Measurements from ENCODE around the gene SFXN3. TPM values are rescaled to one million over a fixed set of nuclear protein-coding genes. Genes with fewer than 3 reads are reported as not detected.

SFXN3 gene
- total RNA-seq, 1 experiment from 2014 or later: 27.5 TPM

DNA sequence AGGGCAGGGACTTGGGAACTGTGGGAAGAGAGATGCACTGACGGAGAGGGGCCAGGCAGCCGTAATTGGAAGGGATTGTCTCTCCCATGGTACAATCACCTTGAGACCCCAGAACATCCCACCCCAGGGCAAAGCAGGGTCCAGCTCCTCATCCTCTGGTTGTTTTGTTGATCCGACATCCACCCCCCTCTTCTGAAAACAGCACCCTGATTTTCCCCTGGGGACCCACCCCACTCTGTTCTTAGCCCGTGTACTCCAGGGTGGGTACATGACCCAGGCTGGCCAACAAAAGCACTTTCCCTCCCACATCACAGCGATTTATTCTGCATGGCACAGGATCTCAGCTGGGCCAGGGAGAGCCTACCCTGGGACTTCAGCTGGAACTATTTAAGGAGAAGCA lies 14.2 kb upstream of the SFXN3 start:
- BruUV-seq (replicated peaks): no TSS peak
- Mint-ChIP-seq H3K27me3 (ENCODE audit: unreplicated experiment) (peaks cover 58% of the 10 kb centered on the region), H3K4me1 (ENCODE audit: low read depth, unreplicated experiment) (peaks cover 10% of the 10 kb centered on the region), H3K27ac (ENCODE audit: unreplicated experiment) (no peak overlapping the region), H3K4me3 (ENCODE audit: low read depth, unreplicated experiment) (no peak overlapping the region), H3K36me3 (ENCODE audit: insufficient read depth, unreplicated experiment) (no peaks in the 10 kb centered on the region), H3K9me3 (ENCODE audit: low read depth, unreplicated experiment) (no peaks in the 10 kb centered on the region)
- intact Hi-C loops (cut with micrococcal nuclease; ENCODE audit: unreplicated experiment): no loop called here
- CTCF ChIA-PET: no interaction called here
- TF ChIP-seq, protein P1, sequence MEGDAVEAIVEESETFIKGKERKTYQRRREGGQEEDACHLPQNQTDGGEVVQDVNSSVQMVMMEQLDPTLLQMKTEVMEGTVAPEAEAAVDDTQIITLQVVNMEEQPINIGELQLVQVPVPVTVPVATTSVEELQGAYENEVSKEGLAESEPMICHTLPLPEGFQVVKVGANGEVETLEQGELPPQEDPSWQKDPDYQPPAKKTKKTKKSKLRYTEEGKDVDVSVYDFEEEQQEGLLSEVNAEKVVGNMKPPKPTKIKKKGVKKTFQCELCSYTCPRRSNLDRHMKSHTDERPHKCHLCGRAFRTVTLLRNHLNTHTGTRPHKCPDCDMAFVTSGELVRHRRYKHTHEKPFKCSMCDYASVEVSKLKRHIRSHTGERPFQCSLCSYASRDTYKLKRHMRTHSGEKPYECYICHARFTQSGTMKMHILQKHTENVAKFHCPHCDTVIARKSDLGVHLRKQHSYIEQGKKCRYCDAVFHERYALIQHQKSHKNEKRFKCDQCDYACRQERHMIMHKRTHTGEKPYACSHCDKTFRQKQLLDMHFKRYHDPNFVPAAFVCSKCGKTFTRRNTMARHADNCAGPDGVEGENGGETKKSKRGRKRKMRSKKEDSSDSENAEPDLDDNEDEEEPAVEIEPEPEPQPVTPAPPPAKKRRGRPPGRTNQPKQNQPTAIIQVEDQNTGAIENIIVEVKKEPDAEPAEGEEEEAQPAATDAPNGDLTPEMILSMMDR (IDR thresholded peaks at IDR 0.05; ENCODE audit: unreplicated experiment): no peak
- DNase-seq: no peak

DNA sequence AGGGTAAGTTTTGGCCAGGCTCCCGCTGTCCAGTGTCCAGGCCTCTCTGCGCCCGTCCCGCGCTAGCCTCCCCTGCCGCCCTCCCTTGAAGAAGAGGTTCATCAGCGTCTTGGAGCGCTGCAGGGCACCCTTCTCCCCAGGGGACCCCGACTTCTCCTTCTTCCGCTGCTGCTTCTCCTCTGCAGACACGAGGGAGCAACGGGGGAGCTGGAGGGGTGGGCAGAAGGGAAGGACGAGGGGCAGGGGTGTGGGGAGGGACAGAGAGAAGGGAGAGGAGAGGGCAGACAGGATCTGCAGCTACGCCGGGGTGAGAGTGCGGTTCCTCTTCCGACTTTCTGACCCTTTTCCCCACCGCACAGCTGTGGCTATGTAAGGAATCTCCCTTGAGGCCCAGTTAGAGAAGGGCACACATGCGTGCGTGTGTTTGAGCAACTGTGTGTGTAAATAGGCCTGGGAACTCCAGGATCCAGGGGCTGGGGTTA lies 12.9 kb upstream of the SFXN3 start:
- H3K27ac Mint-ChIP-seq (ENCODE audit: unreplicated experiment): no peak overlapping the region
- TF ChIP-seq, protein P1 (IDR thresholded peaks at IDR 0.05; ENCODE audit: unreplicated experiment): no peak
- intact Hi-C loops (cut with micrococcal nuclease; ENCODE audit: unreplicated experiment): no loop called here
- BruUV-seq (replicated peaks): no TSS peak
- no peaks in the 10 kb centered on the region for H3K36me3 Mint-ChIP-seq (ENCODE audit: insufficient read depth, unreplicated experiment)
- H3K27me3 Mint-ChIP-seq (ENCODE audit: unreplicated experiment): peaks cover 58% of the 10 kb centered on the region
- H3K4me1 Mint-ChIP-seq (ENCODE audit: low read depth, unreplicated experiment): peaks cover 5% of the 10 kb centered on the region
- CTCF ChIA-PET: interaction anchor here (1.2 to 1.4 kb wide), 2 partner anchors 13 to 21 kb away, joined by 3 to 8 read pairs; partner anchors contain the start of genes PDZD7 and SFXN3
- DNase-seq: no peak
- H3K4me3 Mint-ChIP-seq (ENCODE audit: low read depth, unreplicated experiment): no peak overlapping the region
- no peaks in the 10 kb centered on the region for H3K9me3 Mint-ChIP-seq (ENCODE audit: low read depth, unreplicated experiment)

DNA sequence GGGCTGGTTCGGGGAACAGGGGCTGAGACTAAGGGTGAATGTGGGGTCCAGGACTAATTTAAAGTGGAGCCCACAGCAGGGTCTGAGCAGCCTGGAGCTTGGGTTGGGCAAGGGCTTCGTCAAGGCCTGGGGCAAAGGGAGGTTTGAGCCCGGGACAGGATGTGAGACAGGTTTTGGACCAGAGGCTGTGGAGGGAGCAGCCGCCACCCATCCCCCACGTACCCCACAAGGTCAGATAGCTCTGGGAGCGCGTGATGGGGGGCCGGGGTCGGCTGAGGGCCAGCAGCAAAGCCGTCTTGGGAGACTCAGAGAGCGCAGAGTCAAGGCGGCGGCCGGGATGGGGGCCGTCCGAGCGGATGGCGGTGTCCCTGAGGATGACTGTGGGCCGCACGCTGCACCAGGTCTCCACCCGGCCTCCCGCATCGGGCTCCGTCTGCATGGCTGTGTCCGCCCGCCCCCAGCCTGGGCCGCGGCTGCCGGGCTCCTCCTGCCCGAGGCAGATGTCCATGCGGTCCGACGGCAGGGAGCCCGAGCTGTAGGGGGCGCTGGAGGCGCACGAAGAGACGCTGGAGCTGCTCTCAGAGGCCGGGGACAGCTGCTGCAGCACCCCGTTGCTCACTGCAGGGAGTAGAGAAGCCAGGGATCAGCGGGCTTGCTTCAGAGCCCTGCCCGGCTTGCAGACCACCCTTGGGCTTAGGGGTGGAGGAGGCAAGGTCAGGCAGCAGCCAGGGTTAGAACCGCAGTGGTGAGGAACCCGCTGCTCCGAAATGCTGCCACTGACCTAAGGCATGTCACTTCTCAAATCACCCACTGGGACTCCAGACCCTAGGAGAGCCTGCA lies 12.2 kb upstream of the SFXN3 start:
- Mint-ChIP-seq H3K27ac (ENCODE audit: unreplicated experiment) (no peak overlapping the region), H3K9me3 (ENCODE audit: low read depth, unreplicated experiment) (no peaks in the 10 kb centered on the region), H3K4me1 (ENCODE audit: low read depth, unreplicated experiment) (no peaks in the 10 kb centered on the region), H3K36me3 (ENCODE audit: insufficient read depth, unreplicated experiment) (no peaks in the 10 kb centered on the region), H3K4me3 (ENCODE audit: low read depth, unreplicated experiment) (no peak overlapping the region), H3K27me3 (ENCODE audit: unreplicated experiment) (peaks cover 58% of the 10 kb centered on the region)
- intact Hi-C loops (cut with micrococcal nuclease; ENCODE audit: unreplicated experiment): no loop called here
- CTCF ChIA-PET: interaction anchor here (0.5 to 1.6 kb wide), 11 partner anchors 9 to 823 kb away, joined by 3 to 8 read pairs (median 3); partner anchors contain the start of genes PDZD7 and SFXN3
- TF ChIP-seq, protein P1 (IDR thresholded peaks at IDR 0.05; ENCODE audit: unreplicated experiment): peak; percentile 59
- BruUV-seq (replicated peaks): no TSS peak
- peak; percentile 88 for DNase-seq

DNA sequence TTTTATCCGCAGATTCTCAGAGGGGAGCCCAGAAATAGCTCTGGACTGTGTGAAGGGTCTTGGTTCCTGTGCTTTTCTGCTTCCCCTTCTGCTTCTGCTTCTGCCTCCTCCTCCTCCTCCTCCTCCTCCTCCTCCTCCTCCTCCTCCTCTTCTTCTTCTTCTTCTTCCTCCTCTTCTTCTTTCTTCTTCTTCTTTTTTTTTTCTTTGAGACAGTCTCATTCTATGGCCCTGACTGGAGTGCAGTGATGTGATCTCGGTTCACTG lies 11.7 kb upstream of the SFXN3 start:
- DNase-seq: no peak
- CTCF ChIA-PET: interaction anchor here (0.5 to 1.6 kb wide), 9 partner anchors 9 to 123 kb away, joined by 3 to 8 read pairs (median 3); partner anchors contain the start of genes PDZD7 and SFXN3
- BruUV-seq (replicated peaks): no TSS peak
- H3K9me3 Mint-ChIP-seq (ENCODE audit: low read depth, unreplicated experiment): no peaks in the 10 kb centered on the region
- no peak overlapping the region for H3K27ac Mint-ChIP-seq (ENCODE audit: unreplicated experiment)
- no peaks in the 10 kb centered on the region for H3K36me3 Mint-ChIP-seq (ENCODE audit: insufficient read depth, unreplicated experiment)
- H3K4me1 Mint-ChIP-seq (ENCODE audit: low read depth, unreplicated experiment): no peaks in the 10 kb centered on the region
- intact Hi-C loops (cut with micrococcal nuclease; ENCODE audit: unreplicated experiment): no loop called here
- no peak overlapping the region for H3K4me3 Mint-ChIP-seq (ENCODE audit: low read depth, unreplicated experiment)
- peaks cover 57% of the 10 kb centered on the region for H3K27me3 Mint-ChIP-seq (ENCODE audit: unreplicated experiment)
- TF ChIP-seq, protein P1 (IDR thresholded peaks at IDR 0.05; ENCODE audit: unreplicated experiment): no peak

Data from Calu3 (cell line).